AG20443 (cell line): ENCODE results near the gene HTR7.
"Not testable (repeated sequence)": the region's sequence is repeated elsewhere in the genome, so short reads cannot be mapped to it uniquely, and the experiment has no call there.

Experiments used
- DNase-seq: peaks from one replicate; pipeline ENCODE4 v3.0.0; 2012; ENCODE audit warnings: low spot score, mixed read lengths

The HTR7 gene

DNA sequence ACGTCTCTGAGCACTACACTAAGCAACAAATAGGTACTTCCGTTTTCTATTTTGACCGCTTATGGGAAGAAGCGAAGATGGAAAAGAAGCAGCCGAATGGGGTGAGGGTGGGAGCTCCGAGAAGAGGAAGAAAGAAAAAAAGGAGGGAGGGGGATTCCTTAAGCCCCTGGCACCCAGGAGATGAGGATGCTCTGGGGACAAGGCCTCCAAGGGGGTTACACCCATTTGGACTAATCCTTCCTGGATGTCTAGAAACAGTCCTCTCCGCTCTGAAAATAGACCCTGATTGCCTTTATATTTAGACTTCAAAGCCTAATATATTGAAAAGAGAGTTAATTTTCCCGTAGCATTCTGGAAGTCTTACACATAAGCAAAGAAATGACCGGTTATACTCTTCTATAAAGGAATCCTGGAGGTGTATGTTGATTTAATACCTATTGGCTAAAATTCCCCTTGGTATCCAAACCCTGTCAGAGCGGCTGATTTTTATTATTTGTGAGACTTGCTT lies 676 bp upstream of the HTR7 start:
- DNase-seq: no peak

GRCh38 chr10:90856964-90857634 lies 740 bp downstream of the HTR7 start:
- DNase-seq: no peak

- no peak for DNase-seq
Observed at GRCh38 chr10:90856261-90856660, 1.6 kb downstream of the HTR7 start.

DNA sequence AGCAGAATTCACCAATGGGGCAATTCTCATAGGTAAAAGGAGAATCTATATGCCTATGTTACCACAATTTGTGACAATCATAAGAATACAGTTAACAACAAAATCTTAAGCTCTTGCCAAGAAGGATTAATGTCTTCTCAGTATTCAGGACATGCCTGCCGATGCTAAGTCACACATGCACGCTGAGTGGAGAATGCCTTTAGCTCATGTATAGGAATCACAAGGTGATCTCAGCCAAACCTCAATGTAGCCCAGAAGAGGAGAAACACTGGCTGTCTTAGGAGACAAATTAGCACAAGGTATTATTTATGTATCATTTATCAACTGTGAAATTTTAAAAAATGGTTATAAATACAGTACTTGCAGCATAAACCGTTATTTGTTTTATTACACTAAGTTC lies 2.7 kb downstream of the HTR7 start:
- DNase-seq: no peak

GRCh38 chr10:90849956-90850749 lies 7.7 kb downstream of the HTR7 start:
- DNase-seq: no peak

GRCh38 chr10:90847436-90847835 lies 10.4 kb downstream of the HTR7 start:
- DNase-seq: peak; percentile 26

DNA sequence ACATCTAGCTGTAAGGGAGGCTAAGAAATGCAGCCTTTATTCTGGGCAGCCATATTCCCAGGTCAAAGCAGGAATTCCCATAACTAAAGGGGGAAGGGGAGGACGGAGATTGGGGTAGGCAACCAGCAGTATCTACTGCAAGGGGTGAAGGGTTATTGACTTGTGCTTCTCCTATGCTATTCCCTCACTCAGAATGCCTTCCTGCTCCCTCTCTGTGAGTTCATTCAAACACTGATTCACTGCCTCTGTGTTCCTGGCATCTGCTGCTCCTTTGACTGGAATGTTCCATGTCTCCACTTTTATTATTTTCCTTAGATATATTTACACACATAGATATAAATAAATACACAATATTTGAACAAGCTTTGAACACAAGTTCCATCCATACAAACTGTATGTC lies 11.1 kb downstream of the HTR7 start:
- no peak for DNase-seq

GRCh38 chr10:90845726-90846125 lies 12.1 kb downstream of the HTR7 start:
- DNase-seq: no peak

- DNase-seq: no peak
Observed at GRCh38 chr10:90842725-90843124, 15.1 kb downstream of the HTR7 start.

DNA sequence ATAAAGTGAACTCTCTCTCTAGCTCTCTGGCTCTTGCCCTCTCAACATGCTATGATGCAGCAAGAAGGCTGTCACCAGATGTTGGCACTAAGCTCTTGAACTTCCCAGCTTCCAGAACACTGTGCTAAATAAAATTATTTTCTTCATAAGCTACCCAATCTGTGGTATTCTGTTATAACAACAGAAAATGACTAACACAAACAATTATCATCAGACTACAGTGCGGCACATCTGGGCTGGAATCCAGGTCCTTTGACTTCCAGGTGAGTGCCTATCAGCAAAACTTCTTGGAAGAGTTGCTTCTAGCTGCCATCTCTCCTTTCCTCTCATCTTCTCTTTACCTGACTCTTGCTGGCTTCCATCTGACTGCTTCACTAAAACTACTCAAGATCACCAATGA lies 20.4 kb downstream of the HTR7 start:
- DNase-seq: no peak

DNA sequence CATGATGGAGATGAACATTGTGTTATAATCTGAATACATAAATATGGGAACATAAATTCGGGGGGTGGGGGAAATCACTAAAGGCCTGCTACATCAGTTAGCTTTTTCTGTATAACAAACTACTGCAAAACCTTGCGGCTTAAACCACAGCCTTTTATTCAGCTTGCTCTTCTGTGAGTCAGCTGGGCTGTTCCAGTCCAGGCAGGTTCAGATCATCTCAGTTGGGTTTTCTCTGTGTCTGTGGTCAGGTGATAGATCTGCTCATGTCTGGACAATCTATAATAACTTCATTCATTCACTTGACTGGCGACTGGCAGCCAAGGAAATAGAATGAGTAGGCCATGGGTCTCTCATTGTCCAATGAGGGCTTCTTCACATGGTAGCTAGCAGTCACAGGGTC lies 23.5 kb downstream of the HTR7 start:
- no peak for DNase-seq

DNA sequence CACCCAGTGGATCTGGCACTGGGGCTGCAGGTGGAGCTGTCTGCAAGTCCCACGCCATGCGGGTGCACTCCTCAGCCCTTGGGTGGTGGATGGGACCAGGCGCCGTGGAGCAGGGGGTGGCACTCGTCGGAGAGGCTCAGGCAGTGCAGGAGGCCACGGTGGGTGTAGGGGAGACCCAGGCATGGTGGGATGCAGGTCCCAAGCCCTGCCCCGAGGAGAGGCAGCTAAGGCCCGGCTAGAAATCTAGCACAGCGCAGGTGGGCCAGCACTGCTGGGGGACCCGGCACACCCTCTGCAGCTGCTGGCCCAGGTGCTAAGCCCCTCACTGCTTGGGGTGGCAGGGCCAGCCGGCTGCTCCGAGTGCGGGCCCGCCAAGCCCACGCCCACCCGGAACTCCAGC lies 25.7 kb downstream of the HTR7 start:
- DNase-seq: no peak

DNA sequence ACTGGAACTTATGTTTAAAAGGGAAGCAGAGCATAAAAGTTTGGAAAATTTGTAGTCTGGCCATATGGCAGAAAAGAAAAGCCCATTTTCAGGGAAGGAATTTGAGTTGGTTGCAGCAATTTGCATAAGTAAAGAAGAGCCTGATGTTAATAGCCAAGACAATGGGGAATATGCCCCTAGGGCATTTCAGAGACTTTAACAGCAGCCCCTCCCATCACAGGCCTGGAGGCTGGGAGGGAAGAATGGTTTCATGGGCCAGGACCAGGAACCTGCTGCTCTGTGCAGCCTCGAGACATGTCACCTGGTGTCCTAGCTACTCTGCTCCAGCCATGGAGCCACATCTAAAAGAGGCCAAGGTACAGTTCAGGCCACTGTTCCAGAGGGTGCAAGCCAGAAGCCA lies 35.3 kb downstream of the HTR7 start:
- no peak for DNase-seq

DNA sequence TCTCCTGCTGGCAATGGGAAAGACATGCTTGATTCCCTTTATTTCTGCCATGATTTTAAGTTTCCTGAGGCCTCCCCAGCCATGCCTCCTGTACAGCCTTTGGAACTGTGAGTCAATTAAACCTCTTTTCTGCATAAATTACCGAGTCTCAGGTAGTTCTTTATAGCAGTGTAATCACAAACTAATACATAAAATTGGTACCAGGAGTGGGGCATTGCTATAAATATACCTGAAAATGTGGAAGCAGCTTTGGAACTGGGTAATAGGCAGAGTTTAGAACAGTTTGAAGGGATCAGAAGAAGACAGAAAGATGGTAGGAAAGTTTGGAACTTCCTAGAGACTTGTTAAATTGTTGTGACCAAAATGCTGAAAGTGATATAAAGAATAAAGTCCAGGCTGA lies 36.0 kb downstream of the HTR7 start:
- not testable (repeated sequence) for DNase-seq

DNA sequence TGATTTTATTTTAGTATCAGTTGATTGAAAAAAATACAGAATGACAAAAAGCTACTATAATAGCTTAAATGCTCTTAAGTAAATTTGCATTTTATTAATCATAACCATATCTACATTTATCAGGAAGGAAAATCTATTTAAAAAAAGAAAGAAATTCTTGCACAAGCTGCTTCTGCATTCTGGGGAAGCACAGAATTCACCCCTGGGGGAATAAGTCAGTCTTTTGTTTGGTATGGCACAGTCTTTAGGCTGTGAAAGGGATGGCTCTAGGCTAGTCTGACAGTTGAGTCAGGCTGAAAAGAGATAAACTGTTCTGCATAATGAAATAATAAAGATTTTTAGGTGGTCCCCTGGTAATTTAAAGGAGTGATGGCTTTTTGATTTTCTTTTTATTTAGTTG lies 37.9 kb downstream of the HTR7 start:
- no peak for DNase-seq

DNA sequence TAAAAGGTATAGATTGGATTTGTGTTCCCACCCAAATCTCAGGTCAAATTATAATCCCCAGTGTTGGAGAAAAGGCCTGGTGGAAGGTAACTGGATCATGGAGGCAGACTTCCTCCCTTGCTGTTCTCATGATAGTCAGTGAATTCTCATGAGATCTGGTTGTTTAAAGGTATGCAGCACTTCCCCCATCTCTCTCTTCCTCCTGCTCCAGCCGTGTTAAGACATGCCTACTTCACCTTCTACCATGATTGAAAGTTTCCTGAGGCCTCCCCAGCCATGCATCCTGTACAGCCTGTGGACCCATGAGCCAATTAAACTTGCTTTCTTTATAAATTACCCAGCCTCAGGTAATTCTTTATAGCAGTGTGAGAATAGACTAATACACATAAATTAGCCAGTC lies 39.1 kb downstream of the HTR7 start:
- DNase-seq: no peak

DNA sequence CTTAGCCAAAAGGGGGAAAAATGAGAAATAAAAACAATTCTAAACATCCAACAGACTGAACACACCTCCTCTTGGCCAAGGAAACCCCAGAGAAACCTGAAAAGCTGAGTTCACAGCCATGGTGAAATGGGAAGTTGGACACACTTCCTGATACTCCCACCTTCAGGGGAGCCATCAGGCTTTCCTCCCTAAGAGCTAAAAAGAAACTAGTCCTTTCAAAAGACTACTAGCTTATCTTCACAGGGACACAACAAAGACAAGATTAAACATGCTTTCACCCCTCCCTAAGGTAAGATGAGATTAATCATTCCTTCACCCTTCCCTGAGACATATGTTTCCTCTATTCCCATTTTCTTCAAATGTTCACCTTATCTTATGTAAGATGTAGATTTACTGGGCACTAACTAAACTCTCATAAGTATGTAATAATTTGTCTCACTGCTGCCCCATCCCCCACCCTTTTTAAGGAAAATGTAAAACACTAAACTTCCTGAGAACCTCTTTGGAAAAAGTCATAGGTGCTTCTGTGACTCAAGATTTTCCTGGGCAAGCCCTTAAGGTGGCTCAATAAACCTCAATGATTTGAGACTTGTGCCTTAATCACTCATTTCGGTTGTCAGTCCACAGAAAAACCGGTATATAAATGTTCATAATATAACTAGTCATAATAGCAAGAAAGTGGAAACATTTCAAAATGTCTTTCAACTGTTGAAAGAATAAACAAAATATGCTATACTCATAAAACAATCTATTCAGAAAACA lies 40.5 kb downstream of the HTR7 start:
- no peak for DNase-seq

DNA sequence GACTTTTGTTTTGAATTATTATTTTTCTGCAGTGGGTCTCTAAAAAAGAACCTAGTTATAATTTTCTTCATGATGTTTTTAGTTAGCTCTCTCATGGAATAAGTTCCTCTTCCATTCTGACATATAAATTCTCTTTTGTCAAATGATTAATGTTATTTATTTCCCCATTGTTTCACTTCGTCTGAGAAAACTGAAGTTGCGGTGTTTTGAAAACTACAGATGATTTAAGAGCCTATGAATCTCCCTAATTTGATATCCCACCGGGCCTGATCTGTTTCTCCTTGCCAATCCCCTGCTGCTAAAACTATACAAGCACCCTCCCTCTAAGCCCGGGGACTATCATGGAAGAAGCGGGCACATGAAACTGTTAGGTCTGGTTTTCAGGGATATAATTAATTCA lies 41.4 kb downstream of the HTR7 start:
- DNase-seq: no peak

GRCh38 chr10:90813594-90814365 lies 44.1 kb downstream of the HTR7 start:
- no peak for DNase-seq

DNA sequence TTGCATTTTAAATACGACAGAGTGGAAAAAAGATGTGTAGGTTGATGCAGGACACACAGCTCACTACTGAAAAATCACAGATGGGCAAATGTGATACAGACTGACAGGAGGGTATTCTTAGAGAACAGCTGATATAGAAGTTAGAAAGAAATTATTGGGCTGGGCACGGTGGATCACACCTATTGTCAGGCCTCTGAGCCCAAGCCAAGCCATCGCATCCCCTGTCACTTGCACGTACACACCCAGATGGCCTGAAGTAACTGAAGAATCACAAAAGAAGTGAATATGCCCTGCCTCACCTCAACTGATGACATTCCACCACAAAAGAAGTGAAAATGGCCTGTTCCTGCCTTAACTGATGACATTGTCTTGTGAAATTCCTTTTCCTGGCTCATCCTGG lies 50.7 kb downstream of the HTR7 start:
- DNase-seq: not testable (repeated sequence)

DNA sequence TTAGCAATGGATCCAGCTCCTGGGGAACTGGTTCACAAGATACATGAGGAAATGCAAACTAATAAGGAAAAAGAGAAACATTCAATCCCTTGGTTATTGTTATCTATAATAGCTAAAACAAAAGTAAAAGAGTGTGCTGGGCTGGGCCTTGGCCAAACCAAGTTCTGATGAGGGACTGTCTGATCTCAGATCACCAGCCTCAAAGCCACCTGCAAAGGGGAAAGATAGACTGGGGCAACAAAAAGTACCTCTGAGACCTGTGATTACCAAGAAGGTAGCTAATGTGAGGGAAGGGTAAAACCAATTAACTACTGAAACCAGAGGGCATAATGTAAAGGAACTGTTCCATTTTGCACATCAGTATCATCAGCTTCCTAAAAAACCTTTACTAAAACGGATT lies 51.2 kb downstream of the HTR7 start:
- DNase-seq: no peak

- DNase-seq: no peak
Observed at GRCh38 chr10:90805206-90805605, 52.6 kb downstream of the HTR7 start.
